Retinal pigment epithelial cell (primary cell): ENCODE results near the gene ARL8B.
"Not testable (repeated sequence)": the region's sequence is repeated elsewhere in the genome, so short reads cannot be mapped to it uniquely, and the experiment has no call there.

Experiments used
- DNase-seq: peaks from one replicate; pipeline ENCODE4 v3.0.0-alpha.2; 2010; ENCODE audit warnings: low read depth
- H3K4me3 ChIP-seq: 2 replicates; pipeline ENCODE4 v1.5.1; 2011; ENCODE audit warnings: mild to moderate bottlenecking, low read length, control low read depth, moderate library complexity
- TF ChIP-seq, protein P1 (sequence below): conservative IDR thresholded peaks from 2 replicates; pipeline ENCODE4 v1.5.1; 2011; ENCODE audit warnings: low read depth, low read length, control low read depth, inconsistent platforms

Gene ARL8B

GRCh38 chr3:5172018-5172417 lies 49.9 kb downstream of the ARL8B start:
- no peak for DNase-seq
- H3K4me3 ChIP-seq: no peak overlapping the region
- TF ChIP-seq, protein P1, sequence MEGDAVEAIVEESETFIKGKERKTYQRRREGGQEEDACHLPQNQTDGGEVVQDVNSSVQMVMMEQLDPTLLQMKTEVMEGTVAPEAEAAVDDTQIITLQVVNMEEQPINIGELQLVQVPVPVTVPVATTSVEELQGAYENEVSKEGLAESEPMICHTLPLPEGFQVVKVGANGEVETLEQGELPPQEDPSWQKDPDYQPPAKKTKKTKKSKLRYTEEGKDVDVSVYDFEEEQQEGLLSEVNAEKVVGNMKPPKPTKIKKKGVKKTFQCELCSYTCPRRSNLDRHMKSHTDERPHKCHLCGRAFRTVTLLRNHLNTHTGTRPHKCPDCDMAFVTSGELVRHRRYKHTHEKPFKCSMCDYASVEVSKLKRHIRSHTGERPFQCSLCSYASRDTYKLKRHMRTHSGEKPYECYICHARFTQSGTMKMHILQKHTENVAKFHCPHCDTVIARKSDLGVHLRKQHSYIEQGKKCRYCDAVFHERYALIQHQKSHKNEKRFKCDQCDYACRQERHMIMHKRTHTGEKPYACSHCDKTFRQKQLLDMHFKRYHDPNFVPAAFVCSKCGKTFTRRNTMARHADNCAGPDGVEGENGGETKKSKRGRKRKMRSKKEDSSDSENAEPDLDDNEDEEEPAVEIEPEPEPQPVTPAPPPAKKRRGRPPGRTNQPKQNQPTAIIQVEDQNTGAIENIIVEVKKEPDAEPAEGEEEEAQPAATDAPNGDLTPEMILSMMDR: no peak

DNA sequence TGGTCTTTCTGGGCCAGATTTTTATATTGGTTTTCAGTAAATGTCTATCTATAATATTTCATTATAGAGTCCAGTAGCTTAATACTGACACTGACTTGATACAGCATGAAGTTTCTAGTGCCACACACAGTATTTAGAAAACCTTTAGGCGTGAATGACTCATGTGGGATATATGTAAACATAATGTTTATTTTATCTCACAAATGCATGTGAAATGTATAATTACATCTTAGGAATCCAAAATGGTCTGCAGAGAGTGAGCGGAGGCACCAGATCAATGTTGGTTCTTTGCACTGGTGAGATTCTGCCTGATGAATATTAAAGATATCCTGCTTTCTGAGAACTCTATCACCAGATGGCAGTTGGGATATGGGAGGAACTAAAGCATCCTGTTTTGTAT lies 56.9 kb downstream of the ARL8B start:
- not testable (repeated sequence) for H3K4me3 ChIP-seq, DNase-seq

- TF ChIP-seq, protein P1: no peak
- H3K4me3 ChIP-seq: no peak overlapping the region
- DNase-seq: no peak
These were observed 59.5 kb downstream of the ARL8B start for GRCh38 chr3:5181469-5182141.

- not testable (repeated sequence) for H3K4me3 ChIP-seq
These were observed 61.6 kb downstream of the ARL8B start for GRCh38 chr3:5183714-5184113.

GRCh38 chr3:5184499-5184898 lies 62.4 kb downstream of the ARL8B start:
- TF ChIP-seq, protein P1: no peak
- DNase-seq: no peak
- H3K4me3 ChIP-seq: no peak overlapping the region

More at GRCh38 chr3:5183714-5184113, 61.6 kb downstream of the ARL8B start:
- DNase-seq: not testable (repeated sequence)

- DNase-seq: no peak
- TF ChIP-seq, protein P1: no peak
- H3K4me3 ChIP-seq: no peak overlapping the region
These were observed 63.1 kb downstream of the ARL8B start for GRCh38 chr3:5185093-5185673.

GRCh38 chr3:5186089-5186857 lies 64.2 kb downstream of the ARL8B start:
- DNase-seq: no peak
- TF ChIP-seq, protein P1: no peak
- peak overlapping the region; percentile 54 for H3K4me3 ChIP-seq

DNA sequence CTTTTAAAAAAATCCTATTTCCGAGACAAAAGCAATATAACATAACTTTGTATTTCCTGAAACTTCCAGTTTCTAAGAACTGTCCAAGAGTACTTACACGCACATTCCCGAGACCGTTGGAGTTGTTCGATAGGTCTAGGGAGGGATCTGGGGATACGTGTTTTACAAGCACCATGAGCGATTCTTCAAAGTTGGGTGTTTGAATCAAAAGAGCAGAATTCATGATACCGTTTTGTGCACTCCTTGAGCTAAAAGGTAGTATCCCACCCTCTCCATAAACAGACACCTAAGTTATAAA lies 64.7 kb downstream of the ARL8B start:
- peak overlapping the region; percentile 54 for H3K4me3 ChIP-seq
- no peak for DNase-seq
- TF ChIP-seq, protein P1: no peak
